Stimulated activated CD8-positive, alpha-beta memory T cell treated with anti-CD3 and anti-CD28 coated beads, Interleukin-4, amount 100 ng/mL, for 48 hours (primary cell): ENCODE data around the gene CLIC6.

Experiments used
- DNase-seq: peaks from one replicate; pipeline ENCODE4 v3.0.0-alpha.2; 2020

The CLIC6 gene

DNA sequence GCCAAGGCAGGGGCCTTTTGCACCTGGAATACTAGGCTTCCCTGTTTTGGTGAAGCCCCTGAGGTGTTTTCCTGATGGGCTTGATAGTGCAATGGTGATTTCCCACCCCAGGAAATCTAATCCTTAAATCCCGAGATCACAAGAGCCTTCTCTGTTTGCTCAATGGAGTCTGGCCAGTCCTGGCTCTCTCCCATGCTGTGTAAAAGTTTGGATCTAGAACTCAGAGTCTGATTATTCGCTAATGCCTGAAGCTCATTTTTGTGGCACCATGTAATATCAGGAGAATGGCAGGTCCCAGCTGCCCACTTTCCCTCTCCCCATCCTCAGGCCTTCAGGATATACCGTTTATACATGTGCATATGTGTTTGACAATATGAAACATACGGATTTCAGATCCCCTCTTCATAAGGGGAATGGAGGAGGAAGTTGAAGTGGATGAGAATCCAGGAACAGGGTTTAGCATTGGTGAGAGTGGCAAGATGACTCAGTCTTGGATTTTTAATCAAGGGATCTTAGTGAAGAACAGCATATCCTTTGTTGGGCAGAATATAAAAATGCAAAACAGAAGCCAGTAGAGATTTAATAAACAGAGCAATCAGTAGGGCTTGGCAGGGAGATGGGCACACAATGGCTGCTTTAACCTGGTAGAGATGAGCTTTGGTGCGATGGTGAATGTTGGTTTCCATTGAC is 62.1 kb downstream of the CLIC6 start:
- DNase-seq: no peak

DNA sequence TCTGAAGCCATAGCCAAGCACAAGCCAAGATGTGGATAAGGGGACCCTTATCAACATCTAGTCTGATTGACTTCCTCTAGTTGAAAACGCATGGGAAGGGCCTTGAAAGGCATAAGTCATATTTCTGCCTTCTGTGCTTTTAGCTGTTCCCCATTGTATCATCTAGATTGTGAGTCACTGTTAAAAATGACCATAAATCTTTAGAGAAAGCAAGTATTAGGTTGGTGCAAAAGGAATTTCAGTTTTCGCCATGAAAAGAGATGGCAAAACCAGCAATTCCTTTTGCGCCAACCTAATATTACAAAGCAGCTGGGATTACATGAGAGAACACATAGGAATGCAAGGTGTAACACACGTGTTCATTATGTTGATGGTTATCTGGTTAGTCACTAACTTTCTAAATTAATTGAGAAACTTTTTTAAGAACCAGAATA is 63.6 kb downstream of the CLIC6 start:
- no peak for DNase-seq

DNA sequence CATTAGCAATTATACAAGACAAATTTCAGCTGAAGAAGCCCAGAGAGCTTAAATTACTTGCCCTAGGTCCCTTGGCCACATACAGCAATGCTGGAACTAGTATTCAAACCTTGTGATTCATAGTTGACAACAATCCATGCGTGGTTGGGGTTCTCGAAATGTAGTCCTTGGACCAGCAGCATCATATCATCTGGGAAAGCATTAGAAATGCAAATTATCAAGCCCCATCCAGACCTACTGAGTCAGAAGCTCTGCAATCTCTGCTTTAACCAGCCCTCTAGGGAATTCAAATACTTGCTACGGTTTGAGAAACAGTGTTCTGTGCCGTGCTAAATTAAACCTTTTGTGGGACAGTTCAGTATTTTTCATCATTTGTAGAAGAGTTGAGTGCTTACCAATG is 65.1 kb downstream of the CLIC6 start:
- DNase-seq: no peak

DNA sequence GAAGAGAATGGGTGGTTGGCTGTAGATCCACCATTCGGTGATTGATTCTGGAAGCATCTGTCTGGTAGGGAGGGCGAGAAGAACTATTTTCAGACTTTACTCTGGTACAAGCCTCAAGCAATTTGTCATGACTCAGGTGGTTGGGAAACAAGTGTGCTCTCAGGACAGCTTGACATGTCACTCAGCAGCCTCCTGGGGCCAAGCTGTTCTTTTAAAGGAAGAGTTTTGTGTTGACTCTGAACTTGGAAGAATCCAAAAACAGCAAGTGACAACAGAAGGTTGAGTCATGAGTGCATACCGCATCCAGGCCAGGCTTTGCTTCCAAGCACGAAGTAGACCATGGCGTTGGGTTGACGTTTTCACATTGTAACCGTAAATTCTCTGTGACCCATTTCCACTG is 65.9 kb downstream of the CLIC6 start:
- DNase-seq: no peak

DNA sequence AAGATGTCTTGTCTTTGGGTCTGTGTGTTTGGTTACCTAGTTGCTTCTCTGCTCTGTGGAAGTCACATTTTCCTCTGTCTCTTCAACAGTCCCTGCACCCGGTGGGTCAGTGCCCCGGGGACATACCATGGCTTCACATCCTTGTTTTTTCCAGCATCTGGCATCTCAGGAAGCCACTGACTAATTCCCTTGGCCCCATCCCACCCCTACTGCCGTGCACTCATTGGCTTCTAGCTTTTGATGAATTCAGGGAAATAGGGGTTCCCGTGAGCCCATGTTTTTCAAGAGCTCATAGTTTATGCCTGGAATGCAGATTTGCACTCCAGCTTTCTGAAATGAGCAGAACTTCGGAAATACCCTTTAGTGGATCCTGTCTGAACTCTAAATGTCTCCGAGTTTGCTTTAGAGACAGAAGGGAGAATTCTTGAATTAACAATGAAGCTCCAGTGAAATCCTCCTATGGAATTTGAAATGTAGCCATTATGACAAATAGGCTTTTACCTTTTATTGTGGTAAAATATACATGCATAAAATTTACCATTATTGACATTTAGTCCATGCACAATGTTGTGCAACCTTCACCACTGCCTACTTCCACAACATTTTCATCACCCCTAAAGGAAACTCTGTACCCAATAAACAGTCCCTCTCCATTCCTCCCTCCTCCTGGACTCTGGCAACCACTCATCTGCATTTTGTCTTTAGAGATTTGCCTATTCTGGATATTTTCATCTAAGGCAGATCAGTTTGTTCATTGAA is 67.5 kb downstream of the CLIC6 start:
- no peak for DNase-seq

DNA sequence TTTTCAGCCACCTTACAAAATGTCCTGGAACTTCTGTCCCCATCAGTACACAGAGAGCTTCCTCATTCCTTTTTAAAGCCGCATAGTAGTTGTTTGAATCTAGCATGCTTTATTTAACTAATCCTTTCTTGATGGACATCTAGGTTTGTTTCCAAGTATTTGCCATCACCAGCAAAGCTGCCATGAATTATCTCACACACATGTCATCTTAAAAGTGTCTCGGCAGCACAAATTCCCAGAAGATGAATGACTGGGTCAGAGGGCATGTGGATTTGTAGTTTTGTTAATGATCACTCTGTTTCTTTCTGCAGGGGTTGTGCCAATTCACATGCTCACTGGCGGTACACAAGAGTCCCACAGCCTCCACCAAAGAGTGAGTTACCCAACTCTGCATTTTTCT is 68.3 kb downstream of the CLIC6 start:
- no peak for DNase-seq

DNA sequence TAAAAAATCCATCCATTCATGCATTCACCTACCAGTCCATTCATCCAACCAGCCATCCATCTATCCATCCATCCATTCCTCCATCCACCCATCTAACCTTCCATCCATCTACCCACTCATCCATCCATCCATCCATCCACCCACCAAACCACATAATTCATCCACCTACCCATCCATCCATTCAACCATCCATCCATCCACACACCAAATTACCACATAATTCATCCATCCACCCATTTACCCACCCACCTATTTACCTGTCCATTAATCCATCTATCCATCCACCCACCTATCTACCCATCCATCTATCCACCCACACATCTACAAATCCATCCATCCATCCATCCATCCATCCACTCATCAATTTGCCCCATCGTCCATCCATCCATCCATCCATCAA is 71.4 kb downstream of the CLIC6 start:
- no peak for DNase-seq

DNA sequence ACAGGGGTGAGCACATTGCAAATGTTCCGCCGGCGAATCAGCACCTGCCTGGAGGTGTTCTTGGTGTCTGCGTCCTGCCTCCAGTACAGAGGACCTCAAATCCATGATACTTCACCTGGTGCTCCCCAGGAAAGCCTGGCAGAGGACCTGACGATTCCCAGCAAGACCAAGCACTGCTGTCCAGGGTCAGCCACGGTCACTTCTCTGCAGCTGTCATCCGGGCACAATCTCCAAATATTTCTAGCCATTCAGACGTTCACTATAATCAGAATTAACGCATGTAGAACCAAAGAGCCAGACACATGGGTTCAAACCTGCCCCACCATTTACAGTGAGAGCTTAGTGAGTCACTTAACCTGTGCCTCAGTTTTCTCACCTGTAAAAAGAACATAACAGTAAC is 74.5 kb downstream of the CLIC6 start:
- DNase-seq: no peak

DNA sequence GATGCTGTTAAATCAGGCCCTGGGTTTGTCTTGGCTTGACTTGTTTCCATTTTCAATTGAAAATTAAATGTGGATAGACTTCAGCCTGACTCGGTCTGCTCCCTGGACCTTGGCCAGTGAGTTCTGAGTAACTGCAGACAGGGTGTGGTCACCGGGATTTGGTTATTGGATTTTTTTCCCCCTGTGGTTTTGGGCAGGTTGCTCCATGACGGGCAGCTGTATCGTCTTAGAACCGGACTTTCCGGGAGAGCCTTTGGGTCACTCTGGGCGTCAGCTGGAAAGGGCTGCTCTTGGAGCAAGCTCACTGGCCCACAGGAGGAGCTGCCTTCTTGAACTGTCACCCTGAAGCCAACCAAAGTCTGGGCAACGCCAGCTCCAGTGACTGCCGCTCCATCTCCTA is 75.0 kb downstream of the CLIC6 start:
- DNase-seq: no peak

DNA sequence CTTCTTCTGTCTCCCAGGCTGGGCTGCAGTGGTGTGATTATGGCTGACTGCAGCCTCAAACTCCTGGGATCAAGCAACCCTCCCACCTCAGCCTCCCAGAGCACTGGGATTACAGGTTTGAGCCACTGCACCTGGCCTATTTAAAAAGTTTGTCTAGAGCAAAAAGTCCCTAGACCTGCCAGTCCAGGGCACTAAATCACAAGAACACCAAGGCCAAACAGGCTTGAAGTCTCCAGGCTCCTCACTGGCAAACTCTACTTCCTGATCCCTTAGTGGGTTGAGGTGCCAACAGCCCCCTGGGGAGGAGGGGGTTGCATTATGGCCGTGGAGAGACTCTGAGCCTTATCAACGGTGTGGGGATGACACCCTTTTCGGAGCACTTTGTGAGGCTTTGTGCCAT is 76.0 kb downstream of the CLIC6 start:
- no peak for DNase-seq

DNA sequence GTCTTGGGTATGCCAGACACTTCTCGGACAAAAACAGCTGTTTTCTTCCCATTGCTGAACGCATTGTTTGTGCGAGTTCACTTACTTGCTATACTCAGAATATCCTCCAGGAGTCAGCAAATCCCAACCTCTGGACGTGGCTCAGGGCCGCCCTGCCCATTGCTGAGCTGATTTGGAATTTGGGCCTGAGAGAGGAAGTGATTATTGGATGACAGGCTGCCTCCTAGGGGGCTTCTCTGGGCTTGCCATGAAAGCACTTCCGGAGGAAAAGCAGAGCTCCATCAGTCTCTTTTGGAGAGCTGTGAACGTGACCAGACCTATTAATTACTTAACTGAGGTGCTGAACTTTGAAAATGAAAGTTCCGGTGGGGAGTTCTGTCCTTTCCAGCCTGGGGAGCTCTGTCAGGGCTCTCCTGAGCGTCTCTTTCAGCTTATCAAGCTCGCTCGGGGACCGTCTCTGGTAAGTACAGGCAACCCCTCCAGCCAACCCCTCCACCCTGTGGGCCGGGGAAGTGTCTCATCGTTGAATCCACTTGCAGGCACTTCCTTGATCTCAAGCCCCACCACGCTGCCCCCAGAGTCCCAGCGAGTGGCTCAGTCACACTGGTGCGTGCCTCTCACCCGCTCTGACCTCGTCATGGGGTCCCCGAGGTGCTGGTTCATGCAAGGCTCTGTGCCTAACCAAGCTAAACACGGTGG is 76.9 kb downstream of the CLIC6 start:
- peak; percentile 66 for DNase-seq

DNA sequence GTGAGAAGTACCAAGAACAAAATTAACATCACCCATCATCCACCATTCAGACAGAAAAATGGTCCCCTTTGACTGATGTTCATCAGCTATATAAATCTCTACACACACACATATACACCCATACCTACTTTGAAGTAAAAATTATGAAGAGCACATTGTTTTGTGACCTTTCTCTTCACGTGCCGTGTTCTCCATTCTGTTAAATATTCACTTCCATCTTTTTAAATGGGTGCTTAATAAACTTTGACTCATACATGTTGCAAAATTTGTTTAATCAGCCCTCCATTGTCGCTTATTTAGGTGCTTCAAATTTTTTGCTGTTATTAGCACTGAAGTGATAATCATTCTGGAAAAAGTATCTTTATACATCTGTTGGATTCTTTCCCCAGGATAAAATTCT is 80.1 kb downstream of the CLIC6 start:
- no peak for DNase-seq

DNA sequence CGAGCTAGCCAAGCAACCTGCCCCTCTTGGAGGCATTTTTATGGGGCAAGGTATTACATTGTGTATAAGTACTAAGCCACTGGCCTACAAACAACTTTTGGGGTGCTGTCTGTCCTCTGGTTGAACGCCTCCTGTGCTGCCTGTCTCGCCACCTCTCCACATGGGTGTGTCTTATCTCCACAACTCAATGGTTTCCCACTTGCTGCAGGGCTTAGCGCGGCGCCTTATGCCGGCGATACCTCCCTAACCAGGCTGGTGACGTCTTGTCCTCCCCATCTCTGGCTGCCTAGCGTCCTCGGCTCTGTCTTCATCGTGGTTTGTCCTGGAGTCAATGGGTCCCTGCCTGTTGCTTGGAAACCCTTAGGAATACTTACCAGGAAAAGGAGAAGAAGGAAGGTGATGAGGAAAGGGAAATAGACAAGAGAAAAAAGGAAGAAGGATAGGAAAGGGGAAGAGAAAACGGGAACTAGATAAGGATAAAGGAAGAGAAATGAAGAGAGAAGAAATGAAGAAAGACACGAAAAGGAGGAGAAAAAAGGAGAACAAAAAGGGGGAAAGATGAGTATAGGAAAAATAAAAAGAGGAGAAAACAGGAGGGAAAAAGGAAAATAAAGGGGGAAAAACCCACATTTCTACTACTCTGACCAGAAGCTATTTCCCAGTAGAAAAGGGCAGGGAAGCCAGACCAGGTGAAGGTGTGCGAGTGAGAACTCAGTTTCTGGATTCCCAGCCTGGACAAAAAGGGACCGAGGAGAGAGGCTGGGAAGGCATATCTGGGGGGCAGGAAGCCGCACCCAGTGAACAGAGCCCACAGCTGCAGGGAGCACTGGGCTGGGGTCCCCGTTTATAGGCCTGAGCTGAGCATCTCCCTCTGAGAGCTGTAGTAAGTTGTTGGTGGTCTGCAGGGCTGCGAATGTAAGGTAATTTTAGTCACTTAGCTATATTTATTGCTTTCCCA is 86.2 kb downstream of the CLIC6 start:
- no peak for DNase-seq

DNA sequence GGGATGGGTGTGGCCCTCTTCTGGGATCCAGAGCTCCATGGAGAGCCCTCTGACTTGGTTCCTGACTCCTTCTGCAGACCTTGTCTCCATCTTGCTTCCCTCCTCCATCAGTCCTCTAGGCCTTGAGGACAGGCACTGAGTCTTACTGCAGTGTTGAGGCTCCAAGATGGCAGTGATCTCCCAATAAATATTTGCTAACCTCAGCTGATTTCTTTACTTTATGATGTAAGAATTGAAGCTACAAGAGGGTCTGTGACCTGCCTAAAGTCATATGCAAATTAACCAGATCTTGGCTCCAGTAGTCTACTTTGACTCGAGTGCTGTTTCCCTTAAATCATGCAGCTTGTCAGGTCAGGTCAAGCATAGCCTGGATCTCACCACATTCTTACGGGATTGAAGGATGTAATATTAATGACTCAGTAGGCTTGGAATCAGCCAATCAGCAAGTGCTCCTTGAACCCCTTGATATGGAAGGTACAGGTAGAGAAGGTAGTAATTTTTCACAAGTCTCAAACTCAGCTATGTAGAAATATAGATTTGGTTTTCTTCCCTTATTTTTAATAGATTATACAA is 93.0 kb downstream of the CLIC6 start:
- DNase-seq: no peak

DNA sequence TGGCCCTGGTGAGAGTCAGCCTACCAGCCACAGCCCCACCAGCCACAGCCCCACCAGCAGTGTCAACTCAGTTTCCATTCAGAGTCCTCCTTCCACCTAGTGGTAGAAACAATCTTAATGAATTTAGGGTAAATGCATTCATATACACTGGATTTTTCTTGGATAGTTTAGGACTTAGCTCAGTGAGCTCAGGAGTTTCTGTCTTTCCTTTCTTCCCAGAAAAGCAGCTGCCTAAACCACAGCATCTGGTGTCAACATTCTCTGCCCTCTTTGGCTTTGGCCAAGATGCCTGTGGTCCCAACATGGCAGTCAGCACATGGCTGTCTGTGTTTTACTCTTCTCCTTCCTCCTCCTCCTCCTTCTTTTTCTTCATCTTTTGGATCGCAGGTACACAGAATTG is 94.0 kb downstream of the CLIC6 start:
- no peak for DNase-seq

DNA sequence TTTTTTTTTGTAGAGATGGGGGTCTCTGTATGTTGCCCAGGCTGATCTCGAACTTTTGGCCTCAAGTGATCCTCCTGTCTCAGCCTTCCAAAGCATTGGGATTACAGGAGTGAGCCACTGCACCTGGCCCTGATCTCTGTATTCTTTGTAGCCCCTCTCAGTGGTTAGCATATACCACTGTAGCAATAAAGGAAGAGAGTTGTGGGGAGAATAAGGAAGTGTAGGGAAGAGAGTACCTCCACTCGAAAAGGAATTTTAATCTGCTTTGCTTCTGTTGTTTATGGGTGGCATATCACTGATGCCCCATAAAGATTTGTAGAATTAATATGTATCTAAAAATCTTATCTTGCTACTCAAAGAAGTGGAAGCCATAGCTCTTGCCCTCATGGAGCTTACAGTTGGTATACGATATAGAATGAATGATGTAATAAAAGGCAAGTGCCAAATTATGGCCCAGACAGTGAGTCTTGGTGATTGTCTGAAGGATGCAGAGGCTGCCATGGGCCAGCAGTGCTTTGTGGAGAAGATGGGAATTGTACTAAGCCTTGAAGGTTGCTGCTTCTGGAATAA is 96.0 kb downstream of the CLIC6 start:
- DNase-seq: no peak

DNA sequence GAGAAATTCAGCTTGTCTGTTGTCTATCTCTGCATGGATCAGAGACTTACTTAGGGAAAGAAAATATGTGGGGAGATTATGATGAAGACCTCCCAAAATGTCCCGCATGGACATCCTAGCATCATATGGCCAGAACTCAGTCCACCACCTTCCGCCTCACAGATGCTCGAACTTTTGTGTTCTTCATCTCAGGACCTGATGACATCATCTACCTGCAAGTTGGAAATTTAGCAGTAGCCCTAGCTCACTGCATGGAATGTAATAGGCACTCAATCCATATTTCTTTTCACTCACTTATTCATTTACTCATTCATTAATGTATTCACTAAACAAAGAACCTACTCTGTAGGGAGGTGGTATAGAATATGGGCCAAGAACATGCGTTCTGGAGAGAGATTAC is 96.8 kb downstream of the CLIC6 start:
- DNase-seq: no peak

DNA sequence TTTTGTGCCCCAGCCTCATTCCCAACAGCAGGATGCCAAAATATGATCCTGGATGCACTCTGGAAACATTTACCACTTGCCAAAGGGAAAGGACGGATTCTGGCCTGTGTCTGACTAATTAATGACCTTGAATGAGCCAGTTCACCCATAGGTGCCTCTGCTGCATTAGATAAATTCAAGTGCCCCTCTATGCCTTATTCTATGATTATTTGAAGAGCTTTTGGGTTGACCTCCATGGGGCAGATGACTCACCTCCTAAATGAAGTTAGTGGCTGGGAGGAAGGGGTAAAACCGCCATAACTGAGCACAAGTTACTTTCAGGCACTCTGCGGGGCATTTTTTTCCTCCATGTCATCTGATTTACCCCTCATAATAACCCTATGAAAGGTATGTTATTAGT is 98.1 kb downstream of the CLIC6 start:
- DNase-seq: no peak
